Bronchial epithelial cell (primary cell): ENCODE measurements around the gene AGAP3. TPM values are rescaled to one million over a fixed set of nuclear protein-coding genes. Genes with fewer than 3 reads are reported as not detected.
A peak's percentile ranks its signal among the peaks of the same experiment; 100 is the strongest.

Experiments used
- DNase-seq: peaks from one replicate; pipeline ENCODE4 v3.0.0-alpha.2; 2010; ENCODE audit warnings: low read depth
- FAIRE-seq: peaks from 2 replicates; lab custom pipeline; 2011; peaks lifted over from hg19 to GRCh38; lab: Jason Lieb, UNC
- H3K27me3 ChIP-seq: 2 replicates; pipeline ENCODE4 v1.5.1; 2011; ENCODE audit warnings: low read length; ENCODE audit not compliant: control insufficient read depth, insufficient read depth
- H3K36me3 ChIP-seq: 2 replicates; pipeline ENCODE4 v1.5.1; 2011; ENCODE audit warnings: low read length; ENCODE audit not compliant: control insufficient read depth, insufficient read depth
- H3K4me3 ChIP-seq: 2 replicates; pipeline ENCODE4 v1.5.1; 2011; ENCODE audit warnings: mild to moderate bottlenecking, low read depth, low read length, control low read depth
- CTCF ChIP-seq: IDR thresholded peaks from 2 replicates; pipeline ENCODE4 v1.5.1; 2011; ENCODE audit warnings: mild to moderate bottlenecking, moderate library complexity, low read length, control low read depth, inconsistent platforms; ENCODE audit not compliant: insufficient read depth, severe bottlenecking
- total RNA-seq: library from RNA; depleted of rRNA; stranded (reverse); fragments of >200 nt; gene quantifications from 2 replicates; pipeline ENCODE4 v1.2.1, GENCODE V29; 2014

AGAP3 gene
- total RNA-seq, 1 donor from 2014 or later, result 52.7 TPM

GRCh38 chr7:151146761-151147160 is 60.5 kb downstream of the AGAP3 start:
- no peak for DNase-seq
- Histone ChIP-seq H3K27me3 (peaks cover 4% of the 10 kb centered on the region), H3K4me3 (no peak overlapping the region), H3K36me3 (peaks cover 14% of the 10 kb centered on the region)
- no peak for TF ChIP-seq CTCF
- FAIRE-seq, result peak; percentile 28

GRCh38 chr7:151148319-151149259 is 62.3 kb downstream of the AGAP3 start:
- no peak for TF ChIP-seq CTCF
- no peak for DNase-seq
- H3K27me3 ChIP-seq, result peaks cover 4% of the 10 kb centered on the region
- peaks cover 2% of the 10 kb centered on the region for H3K36me3 ChIP-seq
- no peak overlapping the region for H3K4me3 ChIP-seq
- no peak for FAIRE-seq

- Histone ChIP-seq H3K36me3 (no peaks in the 10 kb centered on the region), H3K27me3 (peaks cover 6% of the 10 kb centered on the region), H3K4me3 (no peak overlapping the region)
- FAIRE-seq (no peak), DNase-seq (no peak)
- TF ChIP-seq CTCF, result no peak
Measured at GRCh38 chr7:151150388-151150787, 64.1 kb downstream of the AGAP3 start.

- Histone ChIP-seq H3K27me3 (peaks cover 6% of the 10 kb centered on the region), H3K4me3 (no peak overlapping the region), H3K36me3 (no peaks in the 10 kb centered on the region)
- DNase-seq (no peak), FAIRE-seq (no peak)
- no peak for TF ChIP-seq CTCF
Measured at GRCh38 chr7:151152643-151153513, 66.6 kb downstream of the AGAP3 start.

- DNase-seq (peak; percentile 92), FAIRE-seq (no peak)
- peaks cover 2% of the 10 kb centered on the region for H3K27me3 ChIP-seq
- H3K4me3 ChIP-seq, result no peak overlapping the region
- no peak for TF ChIP-seq CTCF
- no peaks in the 10 kb centered on the region for H3K36me3 ChIP-seq
Measured at GRCh38 chr7:151157645-151158329, 71.5 kb downstream of the AGAP3 start.
